Skeletal muscle satellite cell (primary cell): ENCODE data around the gene LRRC53. TPM values are rescaled to one million over a fixed set of nuclear protein-coding genes. Genes with fewer than 3 reads are reported as not detected.

Source experiments
- H3K27me3 ChIP-seq: 2 replicates; pipeline ENCODE4 v1.7.0; 2013; ENCODE audit warnings: low read length; ENCODE audit not compliant: control insufficient read depth, insufficient read depth
- H3K36me3 ChIP-seq: 2 replicates; pipeline ENCODE4 v1.7.0; 2013; ENCODE audit warnings: mild to moderate bottlenecking, control low read depth, low read length; ENCODE audit not compliant: insufficient read depth
- H3K4me1 ChIP-seq: 2 replicates; pipeline ENCODE4 v1.7.0; 2013; ENCODE audit warnings: low read length; ENCODE audit not compliant: control insufficient read depth, insufficient read depth
- H3K4me2 ChIP-seq: 2 replicates; pipeline ENCODE4 v1.7.0; 2013; ENCODE audit warnings: mild to moderate bottlenecking, low read length
- H3K4me3 ChIP-seq: 2 replicates; pipeline ENCODE4 v1.7.0; 2013; ENCODE audit warnings: low read length
- H3K9ac ChIP-seq: 2 replicates; pipeline ENCODE4 v1.7.0; 2013; ENCODE audit warnings: mild to moderate bottlenecking, low read depth, low read length, moderate library complexity
- H3K9me3 ChIP-seq: replicated peaks from 2 replicates; pipeline ENCODE4 v1.7.0; 2013; ENCODE audit warnings: mild to moderate bottlenecking, control low read depth, low read length
- total RNA-seq: library from RNA; depleted of rRNA; stranded (reverse); fragments of >200 nt; gene quantifications from 2 replicates; pipeline ENCODE4 v1.2.3, GENCODE V29; 2012; rRNA removed

The LRRC53 gene, protein sequence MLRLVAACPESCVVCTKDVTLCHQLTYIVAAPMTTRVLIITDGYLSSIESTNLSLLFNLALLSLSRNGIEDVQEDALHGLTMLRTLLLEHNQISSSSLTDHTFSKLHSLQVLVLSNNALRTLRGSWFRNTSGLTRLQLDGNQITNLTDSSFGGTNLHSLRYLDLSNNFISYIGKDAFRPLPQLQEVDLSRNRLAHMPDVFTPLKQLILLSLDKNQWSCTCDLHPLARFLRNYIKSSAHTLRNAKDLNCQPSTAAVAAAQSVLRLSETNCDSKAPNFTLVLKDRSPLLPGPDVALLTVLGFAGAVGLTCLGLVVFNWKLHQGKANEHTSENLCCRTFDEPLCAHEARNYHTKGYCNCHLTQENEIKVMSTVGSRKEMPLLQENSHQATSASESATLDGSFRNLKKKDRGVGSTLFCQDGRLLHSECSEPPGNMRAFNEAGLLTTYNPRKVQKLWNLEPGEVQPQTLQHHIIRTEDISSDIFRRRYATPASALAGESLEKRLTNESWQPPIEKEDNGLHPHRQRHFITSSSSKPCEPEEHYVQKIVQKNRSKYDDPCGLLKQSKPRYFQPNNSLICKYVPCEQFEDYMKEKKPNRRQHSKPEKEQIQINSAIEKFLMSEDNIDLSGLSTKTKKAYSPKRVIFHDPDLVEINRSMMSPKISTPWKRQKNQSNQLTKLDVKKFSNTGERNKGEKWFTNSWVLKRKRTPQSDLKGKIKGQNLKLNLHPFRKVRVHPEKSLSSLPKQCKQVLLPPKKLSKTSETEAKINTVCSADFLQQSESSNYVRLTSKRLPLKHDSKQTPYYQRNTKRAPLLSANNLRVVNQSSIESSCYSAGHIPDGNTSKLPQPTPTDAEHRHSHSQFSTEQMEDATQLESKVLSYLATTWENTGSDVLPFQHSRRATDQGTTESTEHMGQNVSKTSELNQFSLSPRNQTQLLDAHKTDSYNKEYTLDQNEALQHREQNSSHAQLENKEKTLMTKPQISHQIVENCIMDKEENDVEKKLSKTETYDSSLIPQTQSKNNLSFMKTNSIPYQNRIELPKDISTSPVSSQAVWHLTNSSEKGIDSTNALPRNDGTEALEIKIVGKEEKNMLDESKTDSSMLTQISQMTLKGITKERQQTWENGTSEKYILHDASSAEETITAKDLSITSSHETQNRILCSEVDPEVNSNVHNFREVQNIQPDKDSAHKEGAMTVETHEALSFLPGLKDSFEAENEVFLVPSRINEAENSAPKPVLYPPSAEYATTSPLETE
- total RNA-seq: not detected in 2 replicates

DNA sequence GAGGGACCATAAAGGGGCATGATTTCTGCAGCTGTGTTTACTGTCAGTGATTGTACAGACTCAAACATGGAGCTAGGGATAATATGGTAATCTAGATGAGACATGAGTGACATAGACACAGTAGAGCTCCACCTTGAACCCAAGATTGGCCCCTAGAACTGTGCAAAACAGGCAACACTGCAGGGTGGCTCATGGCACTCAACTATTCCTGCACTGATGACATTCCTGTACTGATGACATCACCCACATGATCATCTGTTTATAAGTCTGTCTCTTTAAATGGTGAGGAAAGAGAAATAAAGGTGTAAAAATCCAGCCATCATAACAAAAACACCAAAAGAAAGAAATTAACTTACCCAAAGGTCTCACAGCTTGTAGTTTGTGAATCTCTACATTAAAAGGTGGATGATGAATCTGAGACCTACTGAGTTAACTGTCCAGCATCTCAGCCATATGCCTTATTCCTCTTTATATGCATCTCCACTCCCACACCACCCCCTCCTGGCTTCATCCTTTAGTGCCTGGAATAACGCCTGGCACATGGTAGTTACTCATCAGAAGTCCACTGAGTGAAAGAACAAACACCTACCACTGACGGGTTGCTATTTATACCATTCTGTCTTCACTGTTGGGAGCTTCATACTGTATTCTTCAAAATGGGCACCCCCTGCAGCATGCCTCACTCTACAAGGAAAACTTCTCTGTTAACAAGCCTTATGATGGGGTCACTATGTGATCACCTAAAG is at the start of gene LRRC53:
Gene LRRC53, minus strand, starts transcription at position 442 of the 746 bp plus-strand sequence. CDS start 29,262 bp downstream, outside the sequence.
- Histone ChIP-seq H3K9me3 (no peaks in the 10 kb centered on the region), H3K4me3 (no peak within 1 kb of the TSS), H3K36me3 (no peaks in the 10 kb centered on the region), H3K4me2 (no peak within 1 kb of the TSS), H3K27me3 (no peaks in the 10 kb centered on the region), H3K4me1 (no peaks in the 10 kb centered on the region), H3K9ac (no peak within 1 kb of the TSS)

DNA sequence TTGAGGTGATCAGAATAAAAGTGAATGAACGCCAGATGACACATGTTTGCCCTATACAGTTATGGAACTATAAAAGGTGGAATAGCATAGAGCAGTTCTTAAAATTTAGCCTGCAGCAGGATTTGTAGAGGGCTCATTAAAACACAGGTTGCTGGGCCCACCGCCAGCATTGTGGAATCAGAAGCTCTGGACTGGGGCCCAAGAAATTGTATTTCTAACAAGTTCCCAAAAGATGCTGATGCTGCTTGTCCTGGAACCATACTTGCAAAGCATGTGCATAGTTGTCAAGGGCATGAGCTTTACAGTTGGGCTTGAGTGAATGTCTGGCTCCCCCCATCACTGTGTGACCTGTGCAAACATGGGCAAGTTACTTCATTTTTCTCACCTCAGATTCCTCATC is 37.5 kb upstream of the LRRC53 start:
- H3K4me3 ChIP-seq: no peak overlapping the region
- no peaks in the 10 kb centered on the region for H3K9me3 ChIP-seq
- H3K36me3 ChIP-seq: no peaks in the 10 kb centered on the region
- no peaks in the 10 kb centered on the region for H3K27me3 ChIP-seq
- H3K9ac ChIP-seq: no peak overlapping the region
- H3K4me1 ChIP-seq: no peaks in the 10 kb centered on the region
- no peak overlapping the region for H3K4me2 ChIP-seq

DNA sequence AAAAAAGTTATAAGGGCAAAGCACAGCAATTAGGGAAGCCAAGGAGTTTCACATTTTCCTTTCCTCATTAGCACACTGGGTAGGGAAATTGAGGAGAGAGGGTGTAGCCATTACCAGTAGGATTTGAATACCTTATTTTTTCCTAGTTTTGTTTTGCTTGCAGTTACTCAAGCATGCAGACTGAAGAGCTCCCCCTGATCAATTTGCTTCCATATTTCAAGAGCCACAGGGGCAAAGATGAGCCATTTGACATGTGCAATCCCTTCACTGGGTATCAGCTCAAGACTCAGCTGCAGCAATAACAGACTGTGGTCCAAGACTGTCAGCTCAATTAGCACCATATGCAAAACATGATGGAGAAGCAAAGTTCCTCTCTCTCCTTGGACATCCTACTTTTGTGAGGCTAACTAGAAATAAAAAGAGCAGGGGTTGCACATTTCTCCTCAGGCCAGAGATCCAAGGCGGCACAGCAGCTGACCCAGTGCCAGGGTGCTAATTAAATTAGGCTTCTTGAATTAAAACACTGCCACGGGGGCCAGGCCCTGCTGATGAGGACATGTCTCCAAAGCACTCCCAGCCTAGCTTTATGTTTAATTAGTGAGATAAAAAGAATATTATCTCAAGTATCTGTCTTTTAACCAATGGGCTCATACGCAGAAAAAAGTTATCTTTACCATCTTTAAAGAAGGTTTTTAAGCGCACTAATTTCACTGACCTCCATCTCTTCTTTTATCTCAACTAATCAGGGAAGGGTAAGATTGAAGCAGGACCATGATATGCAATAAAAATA is 36.7 kb upstream of the LRRC53 start:
- H3K9ac ChIP-seq: no peak overlapping the region
- no peak overlapping the region for H3K4me3 ChIP-seq
- no peaks in the 10 kb centered on the region for H3K4me1 ChIP-seq
- H3K27me3 ChIP-seq: no peaks in the 10 kb centered on the region
- H3K36me3 ChIP-seq: no peaks in the 10 kb centered on the region
- no peak overlapping the region for H3K4me2 ChIP-seq
- H3K9me3 ChIP-seq: no peaks in the 10 kb centered on the region

DNA sequence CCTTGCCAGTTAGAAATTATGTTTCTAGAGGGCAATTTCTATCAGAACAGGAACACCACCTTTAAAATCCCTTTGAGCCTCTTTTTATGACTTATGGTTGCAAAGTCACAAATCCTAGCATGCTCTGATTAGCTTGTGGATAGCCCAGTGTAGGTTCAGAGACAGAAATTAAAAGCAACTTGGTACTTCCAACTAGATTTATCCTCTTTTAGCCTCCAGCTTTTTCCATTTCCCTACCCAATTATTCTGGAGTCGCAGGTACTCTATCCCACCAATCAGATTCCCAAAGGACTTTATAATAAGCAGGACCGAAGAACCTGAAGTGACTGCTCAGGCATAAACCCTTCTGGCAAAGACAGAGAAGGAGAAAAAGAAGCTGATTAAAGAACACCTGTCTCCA is 33.4 kb upstream of the LRRC53 start:
- Histone ChIP-seq H3K36me3 (no peaks in the 10 kb centered on the region), H3K4me2 (no peak overlapping the region), H3K9ac (no peak overlapping the region), H3K4me3 (no peak overlapping the region), H3K27me3 (no peaks in the 10 kb centered on the region), H3K4me1 (no peaks in the 10 kb centered on the region), H3K9me3 (no peaks in the 10 kb centered on the region)

DNA sequence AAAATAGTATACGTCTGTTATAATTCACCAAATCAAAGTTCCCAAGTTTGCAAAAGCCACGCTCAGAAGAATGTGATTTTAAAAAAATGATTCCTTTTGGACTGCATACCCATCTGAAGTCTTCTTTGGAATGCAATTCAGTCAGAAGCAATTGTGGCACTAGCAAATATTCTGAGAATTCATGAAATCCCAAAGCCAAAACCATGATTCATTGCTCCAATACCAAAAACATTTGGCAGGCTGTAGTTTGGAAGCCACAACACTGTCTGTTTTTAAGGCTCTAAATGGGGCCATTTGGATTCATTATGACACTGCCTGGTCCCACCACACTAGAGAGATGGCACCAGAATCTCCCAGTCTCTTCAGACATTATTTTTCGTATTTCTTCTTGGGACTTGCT is 21.8 kb upstream of the LRRC53 start:
- no peaks in the 10 kb centered on the region for H3K9me3 ChIP-seq
- H3K4me2 ChIP-seq: no peak overlapping the region
- H3K36me3 ChIP-seq: no peaks in the 10 kb centered on the region
- H3K27me3 ChIP-seq: no peaks in the 10 kb centered on the region
- H3K9ac ChIP-seq: no peak overlapping the region
- no peak overlapping the region for H3K4me3 ChIP-seq
- no peaks in the 10 kb centered on the region for H3K4me1 ChIP-seq

DNA sequence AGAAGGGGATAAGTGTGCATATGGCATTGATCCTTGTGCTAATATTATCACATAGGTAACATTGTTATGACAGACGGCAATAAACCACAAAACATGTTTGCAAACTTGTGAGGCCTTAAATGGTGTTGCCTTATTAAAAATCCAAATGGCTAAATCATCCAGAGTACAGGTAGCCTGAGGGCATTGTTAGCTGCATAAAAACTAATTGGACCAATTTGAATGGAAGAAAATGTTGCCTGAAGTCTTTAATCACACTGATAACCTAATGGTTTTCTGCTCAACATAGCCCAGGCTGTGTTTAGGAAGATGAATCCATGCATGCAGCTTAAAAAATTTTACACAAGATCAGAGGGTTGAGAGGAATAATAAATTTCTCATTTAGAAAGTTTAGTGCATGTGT is 19.4 kb upstream of the LRRC53 start:
- no peaks in the 10 kb centered on the region for H3K9me3 ChIP-seq
- no peak overlapping the region for H3K4me2 ChIP-seq
- no peaks in the 10 kb centered on the region for H3K27me3 ChIP-seq
- no peaks in the 10 kb centered on the region for H3K4me1 ChIP-seq
- H3K36me3 ChIP-seq: no peaks in the 10 kb centered on the region
- H3K4me3 ChIP-seq: no peak overlapping the region
- no peak overlapping the region for H3K9ac ChIP-seq

DNA sequence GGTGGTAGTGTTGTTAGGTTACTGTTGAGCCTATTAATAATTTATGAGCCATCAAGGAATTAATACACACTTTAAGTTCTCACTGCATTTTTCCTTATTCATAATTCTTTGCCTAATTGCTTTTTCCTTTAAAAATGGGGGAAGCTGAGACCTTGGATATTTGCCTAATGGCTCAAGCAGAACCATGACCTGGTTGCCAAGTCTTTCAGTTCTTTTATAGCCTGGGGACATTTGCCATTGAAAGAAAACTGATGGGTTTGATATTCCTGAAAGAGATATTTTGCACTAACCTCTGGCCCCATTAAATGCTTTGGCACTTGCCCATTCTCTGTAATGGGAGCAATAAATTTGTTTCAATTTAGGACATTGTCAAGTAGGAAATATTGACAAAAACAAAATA is 18.5 kb upstream of the LRRC53 start:
- no peak overlapping the region for H3K9ac ChIP-seq
- no peaks in the 10 kb centered on the region for H3K4me1 ChIP-seq
- H3K4me2 ChIP-seq: no peak overlapping the region
- no peaks in the 10 kb centered on the region for H3K27me3 ChIP-seq
- no peaks in the 10 kb centered on the region for H3K36me3 ChIP-seq
- no peak overlapping the region for H3K4me3 ChIP-seq
- no peaks in the 10 kb centered on the region for H3K9me3 ChIP-seq

DNA sequence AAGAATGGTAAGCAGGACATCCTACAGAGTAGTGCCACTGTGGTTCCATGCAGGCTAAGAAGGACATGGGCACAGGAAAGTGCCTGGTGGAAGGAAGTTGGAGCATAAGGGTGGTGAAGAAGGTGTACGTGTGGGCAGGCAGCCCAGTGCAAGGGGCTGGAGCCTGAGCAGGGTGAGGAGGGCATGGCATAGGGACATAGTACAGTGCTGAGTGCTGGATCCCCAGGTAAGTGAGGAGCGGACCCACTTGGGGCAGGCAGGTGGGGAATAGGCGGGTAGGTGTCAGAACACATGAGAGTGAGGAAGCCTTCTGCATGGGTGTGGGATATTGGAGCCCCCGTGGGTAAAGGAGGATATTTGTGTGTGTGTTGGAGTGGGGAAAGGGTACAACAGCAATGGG is 15.7 kb upstream of the LRRC53 start:
- Histone ChIP-seq H3K27me3 (no peaks in the 10 kb centered on the region), H3K4me2 (no peak overlapping the region), H3K4me3 (no peak overlapping the region), H3K36me3 (no peaks in the 10 kb centered on the region), H3K9ac (no peak overlapping the region), H3K9me3 (no peaks in the 10 kb centered on the region), H3K4me1 (no peaks in the 10 kb centered on the region)

DNA sequence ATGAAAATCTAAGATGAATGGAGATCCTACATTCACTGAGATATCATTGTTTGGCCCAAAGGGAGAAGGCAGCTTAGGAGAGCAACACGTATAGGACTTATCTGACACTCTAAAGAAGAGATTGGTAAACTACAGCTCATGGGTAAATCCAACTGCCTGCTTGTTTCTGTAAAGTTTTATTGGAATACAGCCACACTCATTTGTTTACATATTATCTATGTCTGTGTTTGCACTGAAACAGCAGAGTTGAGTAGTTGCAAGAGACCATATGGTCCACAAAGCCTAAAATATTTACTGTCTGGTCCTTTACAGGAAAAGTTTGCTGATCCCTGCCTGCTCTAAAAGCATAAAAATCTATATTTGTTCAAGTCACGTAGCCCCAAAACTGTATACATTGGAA is 14.3 kb upstream of the LRRC53 start:
- H3K9me3 ChIP-seq: no peaks in the 10 kb centered on the region
- no peak overlapping the region for H3K4me3 ChIP-seq
- no peak overlapping the region for H3K4me2 ChIP-seq
- H3K4me1 ChIP-seq: no peaks in the 10 kb centered on the region
- no peak overlapping the region for H3K9ac ChIP-seq
- no peaks in the 10 kb centered on the region for H3K27me3 ChIP-seq
- H3K36me3 ChIP-seq: no peaks in the 10 kb centered on the region

DNA sequence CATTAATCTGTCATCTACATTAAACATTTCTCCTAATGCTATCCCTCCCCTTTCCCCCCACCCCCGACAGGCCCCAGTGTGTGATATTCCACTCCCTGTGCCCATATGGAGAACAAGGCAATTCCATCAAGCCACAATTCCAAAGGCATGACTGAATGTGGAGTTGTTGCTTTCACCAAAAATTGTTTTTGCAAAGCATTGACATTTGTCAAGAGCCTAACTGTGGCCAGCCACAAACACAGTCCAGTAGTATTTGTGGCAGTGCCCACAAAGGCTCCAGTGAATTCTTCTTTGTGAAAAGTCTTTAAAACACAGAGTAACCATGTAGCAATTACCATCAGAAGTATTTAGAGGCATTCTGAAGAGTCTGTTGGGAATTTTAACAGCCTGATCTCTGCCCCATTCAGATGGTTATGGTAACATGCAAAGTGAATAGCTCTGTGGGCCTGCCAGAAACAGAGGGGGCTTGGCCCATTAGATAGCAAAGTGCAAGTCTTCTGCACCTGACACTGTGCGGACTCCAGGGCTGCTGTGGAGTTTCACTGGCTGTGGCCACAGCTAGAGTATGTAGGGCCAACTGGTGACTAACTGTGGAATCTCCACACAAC is 11.6 kb upstream of the LRRC53 start:
- Histone ChIP-seq H3K4me2 (no peak overlapping the region), H3K36me3 (no peaks in the 10 kb centered on the region), H3K9me3 (no peaks in the 10 kb centered on the region), H3K4me1 (no peaks in the 10 kb centered on the region), H3K27me3 (no peaks in the 10 kb centered on the region), H3K9ac (no peak overlapping the region), H3K4me3 (no peak overlapping the region)
